ENCODE measurements around the gene FLT3.

- no peak for TF ChIP-seq CTCF (IDR thresholded peaks at IDR 0.05)
- TF ChIP-seq POLR2AphosphoS5 (IDR thresholded peaks at IDR 0.05), result no peak
These were observed 126.3 kb downstream of the FLT3 start for GRCh38 chr13:27973961-27974662.
